K562 (cell line): ENCODE measurements around the gene CYSRT1. TPM values are rescaled to one million over a fixed set of nuclear protein-coding genes. Genes with fewer than 3 reads are reported as not detected.

ENCODE experiments used
- CSDE1 ChIP-seq, 2 experiments: fragments of 450-650 bp; IDR thresholded peaks; 2 replicates each; pipeline ENCODE4 v1.6.1; 2016; ENCODE audit warnings: mild to moderate bottlenecking in 1 of 2
- DACH1 ChIP-seq: fragments of 450-650 bp; IDR thresholded peaks from 2 replicates; pipeline ENCODE4 v1.6.1; 2018; ENCODE audit not compliant: partially characterized antibody
- GABPA ChIP-seq: fragments of 200-800 bp; sonication (Bioruptor generic); conservative IDR thresholded peaks from 2 replicates; pipeline ENCODE4 v1.6.1; 2016; ENCODE audit warnings: low read depth, missing genetic modification characterization, missing compliant biosample characterization
- MED1 ChIP-seq: sonication (generic); formaldehyde crosslinking; IDR thresholded peaks from 2 replicates; pipeline ENCODE4 v1.8.1; 2023; ENCODE audit warnings: missing genetic modification reagents, borderline replicate concordance
- NFIX ChIP-seq: fragments of 250-450 bp; sonication (Bioruptor Pico); IDR thresholded peaks from 2 replicates; pipeline ENCODE4 v1.4.0; 2020; ENCODE audit warnings: low read depth, mild to moderate bottlenecking, moderate library complexity
- PHB2 ChIP-seq: fragments of 450-650 bp; IDR thresholded peaks from 2 replicates; pipeline ENCODE4 v1.6.1; 2017; ENCODE audit warnings: low read depth
- SIX5 ChIP-seq, 2 experiments: IDR thresholded peaks; 2 replicates each; pipeline ENCODE4 v1.6.1; 2011; ENCODE audit warnings: low read length in 2 of 2, borderline replicate concordance in 1 of 2, low read depth in 1 of 2, mild to moderate bottlenecking in 1 of 2, moderate library complexity in 1 of 2; ENCODE audit not compliant: insufficient read depth in 1 of 2
- TEAD4 ChIP-seq, 2 experiments: sonication (generic) in 1 of 2; formaldehyde crosslinking in 1 of 2; IDR thresholded peaks; 2 replicates each; pipeline versions ENCODE4 v1.6.1 to v1.8.0; 2012 to 2022; ENCODE audit warnings: borderline replicate concordance in 1 of 2, inconsistent platforms in 1 of 2, low read length in 1 of 2, mild to moderate bottlenecking in 1 of 2, missing genetic modification reagents in 1 of 2
- ZBED1 ChIP-seq: IDR thresholded peaks from 2 replicates; pipeline ENCODE4 v1.6.1; 2014
- polyA plus RNA-seq, 8 experiments: library from polyadenylated mRNA; depleted of rRNA in 4 of 8; stranded (reverse) in 5 of 8; unstranded in 3 of 8; fragments of >200 nt; fragmentation: Nextera tagmentation in 2 of 8; fragmentation: Illumina TruSeq in 1 of 8; extraction: Ambion mirVana in 2 of 8; extraction: Trizol in 1 of 8; gene quantifications; 2 replicates each; pipeline versions ENCODE4 v1.2.1 to v1.2.3, GENCODE V29; 2011 to 2014; ENCODE audit warnings: inconsistent platforms in 1 of 8, missing spikeins in 1 of 8
- total RNA-seq, 7 experiments: library from RNA; depleted of rRNA in 6 of 7; stranded (reverse); fragments of >200 nt in 6 of 7; fragmentation: Illumina TruSeq in 2 of 7; extraction: Trizol in 2 of 7; gene quantifications; 2 replicates each; pipeline versions ENCODE4 v1.2.1 to v1.2.3, GENCODE V29; 2011 to 2021; ENCODE audit warnings: low replicate concordance in 1 of 7
- TF ChIP-seq, protein P1 (sequence below), 2 experiments: fragments of 450-650 bp; formaldehyde crosslinking in 1 of 2; IDR thresholded peaks; 2 replicates each; pipeline versions ENCODE4 v1.4.0 to v1.6.1; 2014 to 2020; ENCODE audit warnings: mild to moderate bottlenecking in 2 of 2, borderline replicate concordance in 1 of 2, low read depth in 1 of 2
- TF ChIP-seq, protein P2 (sequence below): sonication (generic); formaldehyde crosslinking; IDR thresholded peaks from 2 replicates; pipeline ENCODE4 v1.8.0; 2022; ENCODE audit warnings: mild to moderate bottlenecking, missing genetic modification reagents

CYSRT1 gene
- total and polyA plus RNA-seq, 9 of the 15 experiments (the other 6 are each of a cell fraction or from before 2014, with no cell fraction given) = 0.04 to 1.4 (median 0.42) TPM; not detected in 3

DNA sequence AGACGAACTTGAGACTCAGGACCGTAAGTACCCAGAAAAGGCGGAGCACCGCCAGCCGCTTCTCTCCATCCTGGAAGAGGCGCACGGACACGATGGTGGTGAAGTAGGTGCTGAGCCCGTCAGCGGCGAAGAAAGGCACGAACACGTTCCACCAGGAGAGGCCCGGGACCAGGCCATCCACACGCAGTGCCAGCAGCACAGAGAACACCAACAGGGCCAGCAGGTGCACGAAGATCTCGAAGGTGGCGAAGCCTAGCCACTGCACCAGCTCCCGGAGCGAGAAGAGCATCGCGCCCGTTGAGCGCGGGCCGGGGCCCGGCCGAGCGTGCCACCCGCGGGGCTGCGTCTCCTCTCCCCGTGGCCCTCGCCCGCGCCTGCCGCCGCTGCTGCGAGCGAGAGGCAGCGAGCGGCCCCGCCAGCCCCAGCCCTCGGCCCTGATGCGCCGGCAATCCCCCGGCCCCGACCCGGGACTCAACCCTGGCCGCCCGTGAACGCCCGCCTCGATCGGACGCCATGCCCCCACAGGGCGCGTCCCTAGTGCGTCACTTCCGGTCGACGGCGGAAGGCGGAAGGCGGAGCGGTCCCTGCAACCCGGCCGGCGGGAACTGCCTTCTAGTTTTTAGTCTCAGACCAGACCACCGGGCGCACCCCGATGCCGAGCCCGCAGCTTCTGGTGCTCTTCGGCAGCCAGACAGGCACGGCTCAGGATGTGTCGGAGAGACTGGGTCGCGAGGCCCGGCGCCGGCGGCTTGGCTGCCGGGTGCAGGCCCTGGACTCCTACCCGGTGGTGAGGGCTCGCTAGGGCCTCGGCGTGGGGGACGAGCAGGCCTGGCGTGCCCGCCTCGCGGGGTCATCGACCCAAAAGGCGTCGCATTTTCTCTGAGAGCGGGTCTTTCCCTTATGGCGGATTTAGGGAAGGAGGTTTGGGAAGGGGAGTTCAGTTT is 19.6 kb upstream of the CYSRT1 start, which contains the start of the genes NDOR1 and TMEM203 (continued):
- TF ChIP-seq, protein P1, sequence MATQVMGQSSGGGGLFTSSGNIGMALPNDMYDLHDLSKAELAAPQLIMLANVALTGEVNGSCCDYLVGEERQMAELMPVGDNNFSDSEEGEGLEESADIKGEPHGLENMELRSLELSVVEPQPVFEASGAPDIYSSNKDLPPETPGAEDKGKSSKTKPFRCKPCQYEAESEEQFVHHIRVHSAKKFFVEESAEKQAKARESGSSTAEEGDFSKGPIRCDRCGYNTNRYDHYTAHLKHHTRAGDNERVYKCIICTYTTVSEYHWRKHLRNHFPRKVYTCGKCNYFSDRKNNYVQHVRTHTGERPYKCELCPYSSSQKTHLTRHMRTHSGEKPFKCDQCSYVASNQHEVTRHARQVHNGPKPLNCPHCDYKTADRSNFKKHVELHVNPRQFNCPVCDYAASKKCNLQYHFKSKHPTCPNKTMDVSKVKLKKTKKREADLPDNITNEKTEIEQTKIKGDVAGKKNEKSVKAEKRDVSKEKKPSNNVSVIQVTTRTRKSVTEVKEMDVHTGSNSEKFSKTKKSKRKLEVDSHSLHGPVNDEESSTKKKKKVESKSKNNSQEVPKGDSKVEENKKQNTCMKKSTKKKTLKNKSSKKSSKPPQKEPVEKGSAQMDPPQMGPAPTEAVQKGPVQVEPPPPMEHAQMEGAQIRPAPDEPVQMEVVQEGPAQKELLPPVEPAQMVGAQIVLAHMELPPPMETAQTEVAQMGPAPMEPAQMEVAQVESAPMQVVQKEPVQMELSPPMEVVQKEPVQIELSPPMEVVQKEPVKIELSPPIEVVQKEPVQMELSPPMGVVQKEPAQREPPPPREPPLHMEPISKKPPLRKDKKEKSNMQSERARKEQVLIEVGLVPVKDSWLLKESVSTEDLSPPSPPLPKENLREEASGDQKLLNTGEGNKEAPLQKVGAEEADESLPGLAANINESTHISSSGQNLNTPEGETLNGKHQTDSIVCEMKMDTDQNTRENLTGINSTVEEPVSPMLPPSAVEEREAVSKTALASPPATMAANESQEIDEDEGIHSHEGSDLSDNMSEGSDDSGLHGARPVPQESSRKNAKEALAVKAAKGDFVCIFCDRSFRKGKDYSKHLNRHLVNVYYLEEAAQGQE (IDR thresholded peaks at IDR 0.05; ENCODE audit: borderline replicate concordance) = peak; percentile 33
- TF ChIP-seq, protein P1 (CRISPR knock-in tag; IDR thresholded peaks at IDR 0.05; ENCODE audit: low read depth) = peak; percentile 50
- TF ChIP-seq TEAD4 (IDR thresholded peaks at IDR 0.05; ENCODE audit: low read length) (no peak), TEAD4 (CRISPR knock-in tag; IDR thresholded peaks at IDR 0.05; ENCODE audit: borderline replicate concordance) (no peak), MED1 (CRISPR knock-in tag) (no peak), NFIX (CRISPR knock-in tag) (no peak), PHB2 (no peak), CSDE1 (IDR thresholded peaks at IDR 0.05) (peak in 1 of 2 experiments; percentile 29; a peak in 1 of 4 replicates), GABPA (tag) (peak; percentile 99), ZBED1 (no peak), SIX5 (IDR thresholded peaks at IDR 0.05; ENCODE audit: borderline replicate concordance in 1 of 2, insufficient read depth in 1 of 2, low read depth in 1 of 2, low read length in 2 of 2) (peak; percentile 31 to 40; a peak in 2 of 4 replicates), DACH1 (no peak)
- TF ChIP-seq, protein P2, sequence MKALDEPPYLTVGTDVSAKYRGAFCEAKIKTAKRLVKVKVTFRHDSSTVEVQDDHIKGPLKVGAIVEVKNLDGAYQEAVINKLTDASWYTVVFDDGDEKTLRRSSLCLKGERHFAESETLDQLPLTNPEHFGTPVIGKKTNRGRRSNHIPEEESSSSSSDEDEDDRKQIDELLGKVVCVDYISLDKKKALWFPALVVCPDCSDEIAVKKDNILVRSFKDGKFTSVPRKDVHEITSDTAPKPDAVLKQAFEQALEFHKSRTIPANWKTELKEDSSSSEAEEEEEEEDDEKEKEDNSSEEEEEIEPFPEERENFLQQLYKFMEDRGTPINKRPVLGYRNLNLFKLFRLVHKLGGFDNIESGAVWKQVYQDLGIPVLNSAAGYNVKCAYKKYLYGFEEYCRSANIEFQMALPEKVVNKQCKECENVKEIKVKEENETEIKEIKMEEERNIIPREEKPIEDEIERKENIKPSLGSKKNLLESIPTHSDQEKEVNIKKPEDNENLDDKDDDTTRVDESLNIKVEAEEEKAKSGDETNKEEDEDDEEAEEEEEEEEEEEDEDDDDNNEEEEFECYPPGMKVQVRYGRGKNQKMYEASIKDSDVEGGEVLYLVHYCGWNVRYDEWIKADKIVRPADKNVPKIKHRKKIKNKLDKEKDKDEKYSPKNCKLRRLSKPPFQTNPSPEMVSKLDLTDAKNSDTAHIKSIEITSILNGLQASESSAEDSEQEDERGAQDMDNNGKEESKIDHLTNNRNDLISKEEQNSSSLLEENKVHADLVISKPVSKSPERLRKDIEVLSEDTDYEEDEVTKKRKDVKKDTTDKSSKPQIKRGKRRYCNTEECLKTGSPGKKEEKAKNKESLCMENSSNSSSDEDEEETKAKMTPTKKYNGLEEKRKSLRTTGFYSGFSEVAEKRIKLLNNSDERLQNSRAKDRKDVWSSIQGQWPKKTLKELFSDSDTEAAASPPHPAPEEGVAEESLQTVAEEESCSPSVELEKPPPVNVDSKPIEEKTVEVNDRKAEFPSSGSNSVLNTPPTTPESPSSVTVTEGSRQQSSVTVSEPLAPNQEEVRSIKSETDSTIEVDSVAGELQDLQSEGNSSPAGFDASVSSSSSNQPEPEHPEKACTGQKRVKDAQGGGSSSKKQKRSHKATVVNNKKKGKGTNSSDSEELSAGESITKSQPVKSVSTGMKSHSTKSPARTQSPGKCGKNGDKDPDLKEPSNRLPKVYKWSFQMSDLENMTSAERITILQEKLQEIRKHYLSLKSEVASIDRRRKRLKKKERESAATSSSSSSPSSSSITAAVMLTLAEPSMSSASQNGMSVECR = peak; percentile 89
